ENCODE results near the gene FOXN3.

DNA sequence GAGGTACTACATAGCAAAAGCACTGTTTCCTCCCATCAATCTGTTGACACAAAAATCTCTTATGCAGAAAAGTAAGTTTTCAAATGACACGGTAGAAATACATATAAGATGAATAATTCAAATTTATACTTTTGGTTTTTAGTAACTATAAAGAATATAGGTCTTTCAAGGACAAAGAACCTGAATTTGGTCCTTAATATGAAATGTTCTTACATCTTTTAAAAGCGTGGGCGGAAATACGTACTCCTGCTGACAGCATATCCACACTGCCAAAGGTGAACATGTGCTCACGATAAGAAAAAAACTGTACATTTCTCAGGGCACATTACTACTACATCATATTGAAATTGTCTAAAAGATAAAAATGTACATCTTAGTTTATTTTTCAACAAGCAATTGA is 127.6 kb downstream of the FOXN3 start:
- TF ChIP-seq, protein P1, sequence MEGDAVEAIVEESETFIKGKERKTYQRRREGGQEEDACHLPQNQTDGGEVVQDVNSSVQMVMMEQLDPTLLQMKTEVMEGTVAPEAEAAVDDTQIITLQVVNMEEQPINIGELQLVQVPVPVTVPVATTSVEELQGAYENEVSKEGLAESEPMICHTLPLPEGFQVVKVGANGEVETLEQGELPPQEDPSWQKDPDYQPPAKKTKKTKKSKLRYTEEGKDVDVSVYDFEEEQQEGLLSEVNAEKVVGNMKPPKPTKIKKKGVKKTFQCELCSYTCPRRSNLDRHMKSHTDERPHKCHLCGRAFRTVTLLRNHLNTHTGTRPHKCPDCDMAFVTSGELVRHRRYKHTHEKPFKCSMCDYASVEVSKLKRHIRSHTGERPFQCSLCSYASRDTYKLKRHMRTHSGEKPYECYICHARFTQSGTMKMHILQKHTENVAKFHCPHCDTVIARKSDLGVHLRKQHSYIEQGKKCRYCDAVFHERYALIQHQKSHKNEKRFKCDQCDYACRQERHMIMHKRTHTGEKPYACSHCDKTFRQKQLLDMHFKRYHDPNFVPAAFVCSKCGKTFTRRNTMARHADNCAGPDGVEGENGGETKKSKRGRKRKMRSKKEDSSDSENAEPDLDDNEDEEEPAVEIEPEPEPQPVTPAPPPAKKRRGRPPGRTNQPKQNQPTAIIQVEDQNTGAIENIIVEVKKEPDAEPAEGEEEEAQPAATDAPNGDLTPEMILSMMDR (conservative IDR thresholded peaks at IDR 0.05 in 1 of 2, IDR thresholded peaks at IDR 0.05 in 1 of 2; ENCODE audit: low read depth in 1 of 2, low read length in 2 of 2), result no peak
- no peak for TF ChIP-seq EZH2 (IDR thresholded peaks at IDR 0.05; ENCODE audit: low read length, missing control alignments)
